ENCODE measurements around the gene FAT1.

Gene FAT1

GRCh38 chr4:186647821-186648220 lies 75.8 kb downstream of the FAT1 start:
- FAIRE-seq: no peak

- FAIRE-seq: no peak
These were observed 78.9 kb downstream of the FAT1 start for GRCh38 chr4:186644737-186645261.

DNA sequence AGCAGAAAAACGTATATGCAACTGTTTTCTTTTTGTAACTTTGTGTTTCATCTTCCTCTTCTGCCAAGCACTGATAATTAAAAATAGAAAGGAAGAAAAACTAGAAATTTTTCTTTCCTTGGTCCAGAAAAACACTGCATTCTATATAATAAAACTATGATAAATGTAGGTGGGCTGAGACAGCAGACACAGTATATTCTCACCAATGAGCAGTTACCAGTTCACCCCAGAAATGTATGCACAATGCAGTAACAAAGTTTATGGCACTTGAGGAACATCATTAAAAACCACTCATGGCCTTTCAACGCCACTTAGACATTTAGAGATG lies 79.4 kb downstream of the FAT1 start:
- FAIRE-seq: no peak

DNA sequence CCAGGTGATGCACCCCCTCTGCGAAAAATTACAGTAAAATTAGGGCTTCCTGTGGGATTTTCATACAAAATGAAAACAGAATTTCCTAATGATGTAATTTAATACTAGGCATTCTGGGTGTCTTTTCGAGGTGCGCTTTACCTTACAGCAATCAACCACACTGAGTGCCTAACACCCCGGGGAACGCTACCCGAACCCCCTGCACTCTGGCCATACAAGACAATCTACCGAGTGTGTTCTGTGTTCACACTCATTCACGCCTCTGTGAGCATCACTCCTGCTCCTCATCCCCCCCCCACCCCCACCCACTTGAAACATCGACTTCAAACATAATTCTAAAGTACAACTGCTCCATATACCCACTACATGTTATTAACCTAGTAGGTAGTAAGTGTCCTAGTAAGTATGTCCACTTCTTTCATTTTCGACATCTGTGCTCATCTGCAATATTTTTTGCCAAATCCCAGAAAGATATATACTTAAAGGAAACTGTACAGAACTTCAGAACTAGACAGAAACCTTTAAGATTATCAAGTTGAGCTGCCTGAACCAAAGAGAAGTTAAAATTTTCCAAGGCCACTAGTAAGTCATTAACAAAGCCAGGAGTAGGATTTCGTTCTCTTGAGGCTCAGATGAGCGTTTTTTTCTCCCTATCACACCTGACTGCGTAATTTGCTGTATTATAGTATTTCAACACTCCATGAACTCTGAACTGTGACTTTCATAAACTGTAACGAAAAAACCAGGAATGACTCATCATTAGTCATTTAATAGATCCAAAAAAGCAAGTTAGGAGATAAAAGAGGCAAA lies 80.0 kb downstream of the FAT1 start:
- no peak for FAIRE-seq

DNA sequence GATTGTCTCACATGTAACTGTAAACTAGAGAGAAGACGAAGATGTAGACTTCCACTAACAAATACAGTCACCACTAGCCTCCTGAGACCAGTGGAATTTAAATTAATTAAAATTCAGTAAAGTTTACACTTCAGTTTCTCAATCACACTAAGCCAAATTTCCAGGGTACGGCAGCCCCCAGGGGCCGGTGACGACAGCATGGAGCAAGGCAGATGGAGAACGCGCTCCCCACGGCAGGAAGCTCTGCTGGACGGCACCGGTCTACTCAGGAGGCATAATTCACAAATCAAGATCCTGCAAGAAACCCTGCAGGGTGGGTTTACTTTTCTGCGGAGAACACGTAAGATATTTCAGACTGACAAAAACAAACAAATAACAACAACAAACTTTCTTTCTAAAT lies 80.7 kb downstream of the FAT1 start:
- FAIRE-seq: no peak

GRCh38 chr4:186642530-186642929 lies 81.1 kb downstream of the FAT1 start:
- no peak for FAIRE-seq

DNA sequence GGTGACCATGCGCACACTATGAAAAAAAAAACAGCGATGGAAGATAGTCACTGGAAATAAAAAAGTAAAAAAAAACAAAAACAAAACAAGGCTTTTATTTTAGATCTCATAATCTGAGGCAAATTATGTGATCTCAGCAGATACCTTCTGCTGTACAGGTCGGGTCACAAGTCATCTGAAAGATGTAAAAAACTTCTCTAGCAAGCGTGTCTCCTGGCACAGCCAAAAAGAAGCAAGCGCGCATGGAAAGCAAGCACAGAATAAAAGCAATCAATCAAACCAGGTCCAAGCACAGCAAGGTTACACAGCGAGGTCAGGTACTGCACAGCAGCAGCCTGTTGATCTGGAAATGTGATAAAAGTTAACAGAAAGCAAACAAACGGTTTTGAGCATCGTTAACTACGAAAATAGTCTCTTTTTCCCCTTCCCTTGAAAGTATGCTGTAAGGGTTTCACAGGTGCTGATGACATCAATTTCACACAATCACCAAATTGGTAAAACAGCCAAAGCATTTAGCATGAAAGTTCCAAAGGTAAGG lies 89.0 kb downstream of the FAT1 start:
- FAIRE-seq: no peak

DNA sequence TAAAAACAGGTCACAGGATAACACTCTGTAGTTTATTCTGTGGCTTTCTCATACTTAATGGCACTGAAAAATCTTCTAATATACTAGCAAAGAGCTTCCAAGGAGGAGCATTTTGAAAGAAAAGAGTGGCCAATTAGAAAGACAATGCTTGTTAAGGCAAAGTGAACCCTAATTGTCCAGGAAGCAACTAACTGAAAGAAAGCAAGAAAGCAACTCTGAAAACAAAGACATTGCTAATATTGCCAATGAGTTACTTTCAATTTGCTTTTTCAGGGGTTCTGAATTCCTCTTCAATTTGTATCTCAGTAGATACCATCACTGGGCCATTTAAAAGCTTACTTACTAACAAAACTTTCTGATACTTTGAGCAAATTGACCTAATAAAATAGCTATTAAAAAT lies 89.8 kb downstream of the FAT1 start:
- no peak for FAIRE-seq

DNA sequence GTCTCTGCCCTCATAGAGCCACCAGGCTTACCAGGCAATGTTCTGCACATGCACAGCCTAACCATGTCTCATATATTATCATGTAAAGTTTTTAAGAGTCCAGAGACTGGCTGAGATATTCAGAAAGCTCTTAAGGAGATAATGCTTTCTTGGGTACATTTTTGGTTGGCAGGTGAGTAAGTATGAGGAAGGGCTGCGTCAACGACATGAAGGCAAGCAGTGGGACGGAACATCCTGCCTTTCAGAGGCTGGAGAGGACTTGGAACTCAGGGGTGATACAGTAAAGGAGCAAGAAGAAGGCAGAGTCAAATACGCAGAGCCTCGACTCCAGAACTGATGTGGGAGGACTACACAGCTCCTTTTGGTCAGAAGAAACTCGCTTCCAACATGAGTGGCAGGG lies 93.5 kb downstream of the FAT1 start:
- FAIRE-seq: no peak

DNA sequence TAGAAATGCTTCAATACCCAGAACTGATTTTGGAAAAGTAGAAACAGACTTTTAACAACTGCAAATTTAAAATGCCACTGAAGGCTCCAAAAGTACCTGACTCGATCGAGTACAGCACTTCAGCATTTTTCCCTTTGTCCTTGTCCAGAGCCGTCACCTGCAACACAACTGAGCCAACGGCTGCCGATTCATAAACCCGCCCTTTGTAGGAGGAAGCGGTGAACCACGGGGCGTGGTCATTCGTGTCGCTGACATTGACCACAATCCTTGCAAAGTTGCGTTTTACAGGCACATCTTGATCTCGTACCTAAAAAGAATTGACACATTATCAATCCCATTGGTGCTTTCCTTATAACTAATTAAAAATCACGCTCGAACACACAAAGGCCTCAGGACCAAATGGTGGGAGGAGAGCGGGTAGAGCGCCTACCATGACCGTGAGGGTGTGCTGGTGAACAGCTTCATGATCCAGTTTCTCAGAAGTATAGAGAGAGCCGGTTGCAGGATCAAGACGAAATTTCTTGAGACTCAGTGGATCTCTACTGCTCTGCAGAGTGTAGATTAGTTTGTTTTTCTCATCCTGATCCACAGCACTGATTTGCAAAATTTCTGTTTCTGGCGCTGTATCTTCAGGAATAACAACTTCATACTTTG lies 95.5 kb downstream of the FAT1 start:
- FAIRE-seq: no peak

GRCh38 chr4:186627226-186627865 lies 96.3 kb downstream of the FAT1 start:
- FAIRE-seq: no peak

- no peak for FAIRE-seq
These were observed 98.7 kb downstream of the FAT1 start for GRCh38 chr4:186624951-186625350.

DNA sequence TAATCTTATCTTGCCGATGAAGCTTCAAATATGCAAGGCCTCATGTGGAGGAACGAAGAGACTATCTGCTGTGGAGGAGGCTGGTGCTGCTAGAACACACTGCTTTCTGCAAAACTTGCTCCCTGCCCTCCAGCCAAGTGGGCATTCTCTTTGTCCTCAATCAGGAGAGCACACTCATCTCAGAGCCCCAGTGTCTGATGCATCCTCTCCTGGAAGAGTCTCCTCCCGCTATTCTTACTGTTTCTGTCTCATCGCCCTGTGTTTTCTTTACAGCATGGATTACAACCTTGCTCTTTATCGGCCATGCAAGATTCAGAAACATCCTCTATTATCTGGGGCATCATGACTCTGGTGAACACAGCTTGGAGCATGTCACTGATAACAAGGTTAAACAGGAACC lies 100.1 kb downstream of the FAT1 start:
- FAIRE-seq: no peak

- no peak for FAIRE-seq
These were observed 100.7 kb downstream of the FAT1 start for GRCh38 chr4:186622788-186623464.

DNA sequence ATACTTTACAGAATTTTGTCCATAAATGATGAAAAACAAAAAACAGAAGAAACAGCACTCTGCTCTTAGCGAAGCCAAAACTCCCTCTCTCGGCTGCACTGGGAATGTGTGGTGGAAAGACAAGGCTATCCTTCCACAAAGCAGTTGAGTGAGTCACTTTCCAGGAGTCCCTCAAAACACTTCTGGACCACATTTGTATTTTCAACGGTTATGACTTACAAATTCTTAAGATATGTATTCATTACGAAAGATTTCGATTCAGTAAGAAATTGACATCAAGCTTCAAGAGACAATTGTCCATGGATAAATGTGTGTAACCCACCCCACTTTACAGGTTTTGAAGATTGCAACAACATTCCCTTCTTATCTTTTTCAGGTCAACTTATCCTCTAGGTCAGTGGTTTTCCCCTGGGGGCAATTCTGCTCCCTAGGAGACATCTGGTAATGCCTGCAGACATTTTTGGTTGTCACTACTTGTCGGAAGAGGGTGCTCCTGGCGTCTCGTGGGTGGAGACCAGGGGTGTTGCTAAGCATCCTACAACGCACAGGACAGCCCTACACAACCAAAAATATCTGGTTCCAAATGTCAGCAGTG lies 101.6 kb downstream of the FAT1 start:
- no peak for FAIRE-seq

- no peak for FAIRE-seq
These were observed 104.6 kb downstream of the FAT1 start for GRCh38 chr4:186619088-186619487.

- no peak for FAIRE-seq
These were observed 105.7 kb downstream of the FAT1 start for GRCh38 chr4:186617921-186618320.

GRCh38 chr4:186607490-186607889 lies 116.2 kb downstream of the FAT1 start:
- FAIRE-seq: no peak

DNA sequence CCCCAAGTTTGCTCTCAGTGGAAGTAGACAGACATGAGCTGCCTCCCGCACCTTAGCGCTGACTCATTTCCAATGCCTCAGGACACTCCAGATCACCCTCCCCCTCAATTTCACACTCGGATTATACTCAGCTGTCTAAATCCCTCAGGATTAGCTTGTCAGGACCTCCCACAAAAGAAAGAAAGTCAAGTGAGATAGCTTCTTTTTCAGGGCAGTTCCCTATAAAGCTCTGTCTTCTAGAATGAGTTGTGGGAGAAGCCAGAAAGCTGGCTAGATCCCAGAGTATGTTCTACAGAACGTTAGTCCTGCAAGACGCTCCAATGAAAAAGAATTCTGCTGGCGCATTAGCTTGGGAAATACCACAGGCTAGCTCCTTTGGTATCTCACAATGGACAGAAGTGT lies 117.1 kb downstream of the FAT1 start:
- no peak for FAIRE-seq

DNA sequence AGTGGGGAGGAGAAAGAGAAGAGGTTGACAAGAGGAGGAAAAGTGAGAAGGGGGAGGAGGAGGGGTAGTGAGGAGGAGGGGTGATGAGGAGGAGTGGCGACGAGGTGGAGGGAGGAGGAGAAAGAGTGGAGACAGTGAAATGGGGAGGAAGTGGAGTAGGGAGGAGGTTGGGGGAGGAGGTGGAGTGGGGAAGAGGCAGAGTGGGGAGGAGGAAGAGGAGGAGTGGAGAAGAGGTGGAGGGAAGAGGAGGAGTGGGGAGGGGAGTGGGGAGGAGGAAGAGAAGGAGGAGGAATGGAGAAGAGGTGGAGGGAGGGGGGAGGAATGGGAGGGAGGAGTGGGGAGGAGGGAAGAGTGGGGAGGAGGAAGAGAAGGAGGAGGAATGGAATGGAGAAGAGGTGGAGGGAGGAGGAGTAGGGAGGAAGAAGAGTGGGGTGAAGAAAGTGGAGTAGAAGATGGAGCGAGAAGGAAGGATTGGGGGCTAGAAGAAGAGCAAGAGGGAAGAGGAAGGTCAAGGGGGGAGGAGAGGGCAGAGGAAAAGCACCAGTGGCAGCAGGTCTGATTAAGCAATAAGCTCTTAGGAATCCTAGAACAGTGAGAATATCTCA lies 118.3 kb downstream of the FAT1 start:
- no peak for FAIRE-seq

GRCh38 chr4:186604124-186604807 lies 119.4 kb downstream of the FAT1 start:
- no peak for FAIRE-seq

DNA sequence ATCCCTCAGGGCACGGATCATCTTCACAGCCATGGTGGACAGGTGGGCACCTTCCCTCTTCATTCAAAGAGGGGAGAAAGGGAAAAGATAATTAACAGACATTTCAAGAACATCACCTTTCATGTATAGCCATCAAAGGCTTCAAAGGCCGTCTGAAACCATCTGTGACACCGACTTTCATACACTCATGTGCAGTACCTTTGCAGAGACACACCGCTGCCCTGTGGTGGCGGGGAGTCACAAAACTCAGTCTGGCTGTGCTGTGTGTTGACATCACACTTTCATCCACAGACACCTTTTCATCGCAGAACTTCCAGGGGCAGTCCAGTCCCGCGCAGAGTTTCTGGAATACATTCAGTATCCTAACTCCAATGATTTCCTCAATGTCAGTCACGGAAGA lies 120.7 kb downstream of the FAT1 start:
- no peak for FAIRE-seq
